SK-N-SH treated with all-trans-retinoic acid at 6 μM for 48 hours (cell line): ENCODE results near the gene ANAPC4.

Experiments used
- ARNTL ChIP-seq: fragments of 450-650 bp; formaldehyde crosslinking; IDR thresholded peaks from 2 replicates; pipeline ENCODE4 v1.5.0; 2020; ENCODE audit warnings: low read depth, mild to moderate bottlenecking, moderate library complexity, borderline replicate concordance
- CSDC2 ChIP-seq: fragments of 250-450 bp; sonication (Bioruptor Pico); IDR thresholded peaks from 2 replicates; pipeline ENCODE4 v1.5.0; 2020; ENCODE audit warnings: mild to moderate bottlenecking, moderate library complexity
- GLIS3 ChIP-seq: fragments of 250-450 bp; sonication (Bioruptor Pico); IDR thresholded peaks from 2 replicates; pipeline ENCODE4 v1.5.0; 2020; ENCODE audit warnings: mild to moderate bottlenecking, moderate library complexity
- ISL1 ChIP-seq: fragments of 250-450 bp; sonication (Bioruptor Pico); IDR thresholded peaks from 2 replicates; pipeline ENCODE4 v2.1.2; 2022; ENCODE audit warnings: mild to moderate bottlenecking, moderate library complexity
- PPARA ChIP-seq: fragments of 250-450 bp; sonication (Bioruptor Pico); IDR thresholded peaks from 2 replicates; pipeline ENCODE4 v1.5.0; 2020; ENCODE audit warnings: mild to moderate bottlenecking, borderline replicate concordance
- RARB ChIP-seq: fragments of 250-450 bp; sonication (Bioruptor Pico); IDR thresholded peaks from 2 replicates; pipeline ENCODE4 v1.8.0; 2021; ENCODE audit warnings: mild to moderate bottlenecking, moderate library complexity
- SNAI2 ChIP-seq: fragments of 250-450 bp; sonication (Bioruptor Pico); IDR thresholded peaks from 2 replicates; pipeline ENCODE4 v1.5.0; 2020; ENCODE audit warnings: mild to moderate bottlenecking, moderate library complexity
- TCF4 ChIP-seq: fragments of 250-450 bp; sonication (Bioruptor Pico); IDR thresholded peaks from 2 replicates; pipeline ENCODE4 v1.8.0; 2021; ENCODE audit warnings: mild to moderate bottlenecking, moderate library complexity, borderline replicate concordance
- TSHZ2 ChIP-seq: fragments of 250-450 bp; sonication (Bioruptor Pico); IDR thresholded peaks from 2 replicates; pipeline ENCODE4 v1.5.0; 2020; ENCODE audit warnings: mild to moderate bottlenecking, moderate library complexity
- ZC3H10 ChIP-seq: fragments of 250-450 bp; sonication (Bioruptor Pico); IDR thresholded peaks from 2 replicates; pipeline ENCODE4 v1.5.1; 2021; ENCODE audit warnings: mild to moderate bottlenecking, moderate library complexity
- ZFP3 ChIP-seq: fragments of 250-450 bp; sonication (Bioruptor Pico); IDR thresholded peaks from 2 replicates; pipeline ENCODE4 v1.5.0; 2020; ENCODE audit warnings: mild to moderate bottlenecking, moderate library complexity
- ZNF70 ChIP-seq: fragments of 450-650 bp; formaldehyde crosslinking; IDR thresholded peaks from 2 replicates; pipeline ENCODE4 v1.5.0; 2020; ENCODE audit warnings: mild to moderate bottlenecking, moderate library complexity
- TF ChIP-seq, protein P1 (sequence below): fragments of 250-450 bp; sonication (Bioruptor Pico); IDR thresholded peaks from 2 replicates; pipeline ENCODE4 v1.5.1; 2020; ENCODE audit warnings: low read depth, mild to moderate bottlenecking, moderate library complexity
- TF ChIP-seq, protein P2 (sequence below): fragments of 250-450 bp; sonication (Bioruptor Pico); IDR thresholded peaks from 2 replicates; pipeline ENCODE4 v1.8.0; 2020; ENCODE audit warnings: mild to moderate bottlenecking, moderate library complexity, borderline replicate concordance

DNA sequence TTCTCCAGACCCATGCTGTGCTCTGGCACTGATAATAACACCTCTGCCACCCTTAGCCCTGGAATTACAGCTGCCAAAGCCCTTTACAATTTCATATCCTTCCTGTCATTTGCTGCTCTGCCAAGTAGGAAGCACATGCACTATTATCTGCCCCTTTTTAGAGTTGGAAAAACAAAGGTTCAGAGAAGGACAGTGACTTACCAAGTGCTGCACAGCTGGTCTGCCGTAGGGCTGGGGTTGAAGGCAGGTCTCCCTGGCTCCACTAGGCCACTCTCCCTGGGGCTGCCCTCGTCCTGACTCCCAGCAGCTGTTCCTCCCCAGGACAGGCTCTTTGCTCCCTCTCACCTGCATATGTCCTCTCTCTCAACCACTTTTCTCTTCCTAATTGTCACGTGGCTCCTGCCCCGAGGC, 73.4 kb downstream of the ANAPC4 start:
- no peak for TF ChIP-seq ZFP3 (CRISPR knock-in tag)
- TF ChIP-seq TCF4, result no peak
- TF ChIP-seq, protein P1, sequence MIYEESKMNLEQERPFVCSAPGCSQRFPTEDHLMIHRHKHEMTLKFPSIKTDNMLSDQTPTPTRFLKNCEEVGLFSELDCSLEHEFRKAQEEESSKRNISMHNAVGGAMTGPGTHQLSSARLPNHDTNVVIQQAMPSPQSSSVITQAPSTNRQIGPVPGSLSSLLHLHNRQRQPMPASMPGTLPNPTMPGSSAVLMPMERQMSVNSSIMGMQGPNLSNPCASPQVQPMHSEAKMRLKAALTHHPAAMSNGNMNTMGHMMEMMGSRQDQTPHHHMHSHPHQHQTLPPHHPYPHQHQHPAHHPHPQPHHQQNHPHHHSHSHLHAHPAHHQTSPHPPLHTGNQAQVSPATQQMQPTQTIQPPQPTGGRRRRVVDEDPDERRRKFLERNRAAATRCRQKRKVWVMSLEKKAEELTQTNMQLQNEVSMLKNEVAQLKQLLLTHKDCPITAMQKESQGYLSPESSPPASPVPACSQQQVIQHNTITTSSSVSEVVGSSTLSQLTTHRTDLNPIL (CRISPR knock-in tag), result no peak
- TF ChIP-seq ZC3H10 (CRISPR knock-in tag), result no peak
- no peak for TF ChIP-seq ZNF70 (CRISPR knock-in tag)
- no peak for TF ChIP-seq ARNTL
- TF ChIP-seq ISL1 (CRISPR knock-in tag), result no peak
- TF ChIP-seq, protein P2, sequence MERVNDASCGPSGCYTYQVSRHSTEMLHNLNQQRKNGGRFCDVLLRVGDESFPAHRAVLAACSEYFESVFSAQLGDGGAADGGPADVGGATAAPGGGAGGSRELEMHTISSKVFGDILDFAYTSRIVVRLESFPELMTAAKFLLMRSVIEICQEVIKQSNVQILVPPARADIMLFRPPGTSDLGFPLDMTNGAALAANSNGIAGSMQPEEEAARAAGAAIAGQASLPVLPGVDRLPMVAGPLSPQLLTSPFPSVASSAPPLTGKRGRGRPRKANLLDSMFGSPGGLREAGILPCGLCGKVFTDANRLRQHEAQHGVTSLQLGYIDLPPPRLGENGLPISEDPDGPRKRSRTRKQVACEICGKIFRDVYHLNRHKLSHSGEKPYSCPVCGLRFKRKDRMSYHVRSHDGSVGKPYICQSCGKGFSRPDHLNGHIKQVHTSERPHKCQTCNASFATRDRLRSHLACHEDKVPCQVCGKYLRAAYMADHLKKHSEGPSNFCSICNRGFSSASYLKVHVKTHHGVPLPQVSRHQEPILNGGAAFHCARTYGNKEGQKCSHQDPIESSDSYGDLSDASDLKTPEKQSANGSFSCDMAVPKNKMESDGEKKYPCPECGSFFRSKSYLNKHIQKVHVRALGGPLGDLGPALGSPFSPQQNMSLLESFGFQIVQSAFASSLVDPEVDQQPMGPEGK (CRISPR knock-in tag), result no peak
- TF ChIP-seq GLIS3 (CRISPR knock-in tag), result no peak
- TF ChIP-seq CSDC2 (CRISPR knock-in tag), result no peak
- no peak for TF ChIP-seq RARB (CRISPR knock-in tag)
- no peak for TF ChIP-seq PPARA (CRISPR knock-in tag)
- no peak for TF ChIP-seq SNAI2 (CRISPR knock-in tag)
- no peak for TF ChIP-seq TSHZ2 (CRISPR knock-in tag)
